Fibroblast of villous mesenchyme (primary cell): Measurements from ENCODE around the gene SFT2D3. TPM values are rescaled to one million over a fixed set of nuclear protein-coding genes. Genes with fewer than 3 reads are reported as not detected.

ENCODE experiments used
- DNase-seq: peaks from one replicate; pipeline ENCODE4 v3.0.0-alpha.2; 2010; ENCODE audit warnings: low read depth
- H3K4me3 ChIP-seq: 2 replicates; pipeline ENCODE4 v1.5.1; 2011; ENCODE audit warnings: low read depth, mild to moderate bottlenecking, low read length
- CTCF ChIP-seq: IDR thresholded peaks from 2 replicates; pipeline ENCODE4 v1.5.1; 2012; ENCODE audit warnings: low read depth, mild to moderate bottlenecking, low read length; ENCODE audit not compliant: insufficient read depth
- total RNA-seq: library from RNA; depleted of rRNA; stranded (reverse); fragments of >200 nt; gene quantifications from 2 replicates; pipeline ENCODE4 v1.2.3, GENCODE V29; 2012

The SFT2D3 gene
- total RNA-seq, 1 donor = 4.7 TPM

- TF ChIP-seq CTCF = peak; percentile 56
- H3K4me3 ChIP-seq = peak overlapping the region; percentile 36
- DNase-seq = peak; percentile 61
These were observed 5.5 kb upstream of the SFT2D3 start for GRCh38 chr2:127695491-127696472.

GRCh38 chr2:127697482-127698180, 3.7 kb upstream of the SFT2D3 start:
- no peak for DNase-seq
- TF ChIP-seq CTCF = no peak

GRCh38 chr2:127698553-127699355, 2.5 kb upstream of the SFT2D3 start:
- no peak for DNase-seq
- no peak overlapping the region for H3K4me3 ChIP-seq
- TF ChIP-seq CTCF = no peak

More at GRCh38 chr2:127697482-127698180, 3.7 kb upstream of the SFT2D3 start:
- H3K4me3 ChIP-seq = no peak overlapping the region

GRCh38 chr2:127700527-127701192, 637 bp upstream of the SFT2D3 start:
- DNase-seq = no peak
- no peak for TF ChIP-seq CTCF
- H3K4me3 ChIP-seq = peak overlapping the region; percentile 74

- peak; percentile 72 for DNase-seq
- no peak for TF ChIP-seq CTCF
- H3K4me3 ChIP-seq = peak overlapping the region; percentile 74
These were observed 526 bp downstream of the SFT2D3 start for GRCh38 chr2:127701651-127702394.
